IPS DF 6.9 (cell line): ENCODE results near the gene OTUD1.

ENCODE experiments used
- DNase-seq: peaks from one replicate; pipeline ENCODE4 v3.0.0-alpha.2; 2013; ENCODE audit warnings: low read depth, low spot score
- H3K27ac ChIP-seq: one replicate; pipeline ENCODE4 v1.5.1; 2013; ENCODE audit warnings: low read length, control low read depth
- H3K27me3 ChIP-seq: 2 replicates; pipeline ENCODE4 v1.6.1; 2013; ENCODE audit warnings: mild to moderate bottlenecking, low read length; ENCODE audit not compliant: control insufficient read depth, insufficient read depth
- H3K36me3 ChIP-seq: 2 replicates; pipeline ENCODE4 v1.6.1; 2013; ENCODE audit warnings: low read length; ENCODE audit not compliant: control insufficient read depth, insufficient read depth
- H3K4me1 ChIP-seq: 2 replicates; pipeline ENCODE4 v1.6.1; 2013; ENCODE audit warnings: low read length; ENCODE audit not compliant: control insufficient read depth, insufficient read depth
- H3K4me3 ChIP-seq: 2 replicates; pipeline ENCODE4 v1.5.1; 2013; ENCODE audit warnings: mild to moderate bottlenecking, low read length
- H3K9me3 ChIP-seq: 2 replicates; pipeline ENCODE4 v1.6.1; 2013; ENCODE audit warnings: low read length, inconsistent platforms; ENCODE audit not compliant: control insufficient read depth, insufficient read depth
- whole genome bisulfite sequencing: extraction: QIAGEN DNeasy Blood & Tissue Kit; methylation state at CpG from one replicate; pipeline ENCODE4 v1.1.7; 2013; ENCODE audit warnings: mixed read lengths, missing lambda C conversion rate; ENCODE audit not compliant: insufficient read length, insufficient coverage; 5-methylcytosine and 5-hydroxymethylcytosine counted together

The OTUD1 gene

GRCh38 chr10:23481363-23481961 is 42.6 kb downstream of the OTUD1 start:
- Histone ChIP-seq H3K36me3 (no peaks in the 10 kb centered on the region), H3K4me1 (no peaks in the 10 kb centered on the region), H3K27me3 (no peaks in the 10 kb centered on the region), H3K9me3 (no peaks in the 10 kb centered on the region), H3K27ac (no peak overlapping the region), H3K4me3 (no peak overlapping the region)
- no peak for DNase-seq
- no CpG with 5 or more reads among the region's 3 CpGs for WGBS

DNA sequence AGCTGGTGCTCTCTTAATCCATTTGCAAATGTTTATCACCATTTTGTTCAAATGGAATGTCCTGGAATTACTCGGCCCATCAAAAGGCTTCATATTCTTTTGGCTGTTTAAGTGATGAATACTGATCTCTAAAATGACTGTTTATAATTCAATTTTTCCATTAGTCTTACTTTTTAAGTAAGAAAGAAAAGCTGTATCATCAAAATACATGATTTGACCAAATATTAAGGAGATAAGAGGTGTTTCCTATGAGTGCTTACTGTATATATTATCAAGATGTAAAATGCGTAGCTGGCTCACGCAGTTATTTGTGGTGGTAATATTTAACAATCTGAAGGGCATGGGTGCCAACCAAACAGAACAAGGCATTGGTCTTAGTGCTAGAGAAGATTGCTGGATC is 51.2 kb downstream of the OTUD1 start:
- H3K4me1 ChIP-seq, result no peaks in the 10 kb centered on the region; the same call in 1 of the 2 replicates
- WGBS, result no CpG with 5 or more reads among the region's 3 CpGs
- H3K9me3 ChIP-seq, result no peaks in the 10 kb centered on the region
- no peak for DNase-seq
- H3K27me3 ChIP-seq, result no peaks in the 10 kb centered on the region
- H3K27ac ChIP-seq, result no peak overlapping the region
- H3K4me3 ChIP-seq, result no peak overlapping the region
- H3K36me3 ChIP-seq, result no peaks in the 10 kb centered on the region
